WTC11 (cell line): Measurements from ENCODE around the gene TMTC3. TPM values are rescaled to one million over a fixed set of nuclear protein-coding genes. Genes with fewer than 3 reads are reported as not detected.

Source experiments
- ATAC-seq: fragments of 200-7000 bp; cut with Tn5 transposase; 2 replicates; pipeline ENCODE4 v1.10.0; 2021; ENCODE audit warnings: mild to moderate bottlenecking, moderate library complexity
- CTCF ChIA-PET: fragments of 300-600 bp; sonication (Branson Sonifier 250); formaldehyde crosslinking; loops from one replicate; lab custom pipeline; 2021; ENCODE audit warnings: antibody characterized with exemption; lab: Charles Lee
- POLR2A ChIA-PET: fragments of 350-600 bp; sonication (Branson Sonifier 250); formaldehyde crosslinking; loops from one replicate; lab custom pipeline; 2021; ENCODE audit warnings: antibody characterized with exemption; lab: Charles Lee
- DNase-seq: peaks from one replicate; pipeline ENCODE4 v3.0.0; 2021; ENCODE audit warnings: low spot score
- H3K27ac Mint-ChIP-seq: 2 replicates; pipeline ENCODE4 v1.8.0; 2021; ENCODE audit warnings: mixed read lengths
- H3K27me3 Mint-ChIP-seq: 2 replicates; pipeline ENCODE4 v1.8.0; 2021; ENCODE audit warnings: low read depth, mild to moderate bottlenecking, moderate library complexity, mixed read lengths
- H3K36me3 Mint-ChIP-seq: 2 replicates; pipeline ENCODE4 v1.8.0; 2021; ENCODE audit warnings: mixed read lengths
- H3K4me1 Mint-ChIP-seq: 2 replicates; pipeline ENCODE4 v1.8.0; 2022; ENCODE audit warnings: mixed read lengths
- H3K4me3 Mint-ChIP-seq: 2 replicates; pipeline ENCODE4 v1.8.0; 2021; ENCODE audit warnings: mild to moderate bottlenecking, moderate library complexity, mixed read lengths
- H3K9me3 Mint-ChIP-seq: 2 replicates; pipeline ENCODE4 v1.8.0; 2021; ENCODE audit warnings: mixed read lengths
- AFF4 ChIP-seq: sonication (generic); formaldehyde crosslinking; IDR thresholded peaks from 2 replicates; pipeline ENCODE4 v1.8.1; 2023; ENCODE audit warnings: mild to moderate bottlenecking, missing genetic modification reagents, borderline replicate concordance
- ATF1 ChIP-seq: sonication (generic); formaldehyde crosslinking; IDR thresholded peaks from 2 replicates; pipeline ENCODE4 v1.8.1; 2023; ENCODE audit warnings: mild to moderate bottlenecking, moderate library complexity, missing genetic modification reagents
- ATF2 ChIP-seq: sonication (generic); formaldehyde crosslinking; IDR thresholded peaks from 2 replicates; pipeline ENCODE4 v1.8.1; 2022; ENCODE audit warnings: low read depth, missing genetic modification reagents, borderline replicate concordance
- CREB1 ChIP-seq: sonication (generic); formaldehyde crosslinking; IDR thresholded peaks from 2 replicates; pipeline ENCODE4 v1.8.0; 2023; ENCODE audit warnings: mild to moderate bottlenecking, missing genetic modification reagents
- E2F5 ChIP-seq: sonication (generic); formaldehyde crosslinking; IDR thresholded peaks from 2 replicates; pipeline ENCODE4 v1.8.1; 2022; ENCODE audit warnings: mild to moderate bottlenecking, moderate library complexity, missing genetic modification reagents
- EMX1 ChIP-seq: fragments of 250-450 bp; sonication (Bioruptor Pico); IDR thresholded peaks from 2 replicates; pipeline ENCODE4 v1.8.0; 2021; ENCODE audit warnings: mild to moderate bottlenecking
- ERG ChIP-seq: fragments of 250-450 bp; sonication (Bioruptor Pico); IDR thresholded peaks from 2 replicates; pipeline ENCODE4 v1.8.0; 2021; ENCODE audit warnings: mild to moderate bottlenecking
- FOXJ3 ChIP-seq: sonication (generic); formaldehyde crosslinking; IDR thresholded peaks from 2 replicates; pipeline ENCODE4 v1.9.0; 2021; ENCODE audit warnings: missing genetic modification reagents, mild to moderate bottlenecking, borderline replicate concordance
- FOXP4 ChIP-seq: sonication (generic); formaldehyde crosslinking; IDR thresholded peaks from 2 replicates; pipeline ENCODE4 v1.8.0; 2022; ENCODE audit warnings: mild to moderate bottlenecking, missing genetic modification reagents
- MAX ChIP-seq: sonication (generic); formaldehyde crosslinking; IDR thresholded peaks from 2 replicates; pipeline ENCODE4 v1.8.0; 2022; ENCODE audit warnings: mild to moderate bottlenecking, missing genetic modification reagents
- MXD4 ChIP-seq: fragments of 250-450 bp; sonication (Bioruptor Pico); IDR thresholded peaks from 2 replicates; pipeline ENCODE4 v1.8.0; 2021; ENCODE audit warnings: mild to moderate bottlenecking, moderate library complexity, borderline replicate concordance
- NFATC4 ChIP-seq: fragments of 250-450 bp; sonication (Bioruptor Pico); IDR thresholded peaks from 2 replicates; pipeline ENCODE4 v1.9.0; 2021; ENCODE audit warnings: mild to moderate bottlenecking
- OVOL2 ChIP-seq: fragments of 250-450 bp; sonication (Bioruptor Pico); IDR thresholded peaks from 2 replicates; pipeline ENCODE4 v1.9.0; 2021; ENCODE audit warnings: mild to moderate bottlenecking, borderline replicate concordance
- SP1 ChIP-seq: sonication (generic); formaldehyde crosslinking; conservative IDR thresholded peaks from 2 replicates; pipeline ENCODE4 v1.8.1; 2022; ENCODE audit warnings: missing genetic modification reagents
- TP53 ChIP-seq: sonication (generic); formaldehyde crosslinking; IDR thresholded peaks from 2 replicates; pipeline ENCODE4 v1.8.1; 2023; ENCODE audit warnings: mild to moderate bottlenecking, missing genetic modification reagents
- ZBTB21 ChIP-seq: sonication (generic); formaldehyde crosslinking; IDR thresholded peaks from 2 replicates; pipeline ENCODE4 v1.8.1; 2023; ENCODE audit warnings: mild to moderate bottlenecking, missing genetic modification reagents, borderline replicate concordance
- ZNF317 ChIP-seq: sonication (generic); formaldehyde crosslinking; IDR thresholded peaks from 2 replicates; pipeline ENCODE4 v1.8.1; 2023; ENCODE audit warnings: low read depth, mild to moderate bottlenecking, moderate library complexity, missing genetic modification reagents, borderline replicate concordance
- ZNF396 ChIP-seq: fragments of 250-450 bp; sonication (Bioruptor Pico); IDR thresholded peaks from 2 replicates; pipeline ENCODE4 v1.8.0; 2021; ENCODE audit warnings: mild to moderate bottlenecking, moderate library complexity, borderline replicate concordance
- ZNF416 ChIP-seq: fragments of 250-450 bp; sonication (Bioruptor Pico); IDR thresholded peaks from 2 replicates; pipeline ENCODE4 v1.9.0; 2021; ENCODE audit warnings: mild to moderate bottlenecking, inconsistent platforms
- total RNA-seq: library from RNA; stranded (reverse); gene quantifications from 3 replicates; pipeline ENCODE4 v1.2.3, GENCODE V29; 2021

The TMTC3 gene
- total RNA-seq, 1 experiment from 2014 or later, result 38.8 TPM

- TF ChIP-seq ERG (CRISPR knock-in tag) (no peak), SP1 (CRISPR knock-in tag) (no peak), MAX (CRISPR knock-in tag) (no peak), NFATC4 (CRISPR knock-in tag) (no peak)
These were observed 43.9 kb downstream of the TMTC3 start (continued) for GRCh38 chr12:88185988-88186387.

- ATAC-seq (no peak), DNase-seq (no peak)
- Mint-ChIP-seq H3K9me3 (peaks cover 9% of the 10 kb centered on the region), H3K4me1 (peaks cover 2% of the 10 kb centered on the region; the same call in 1 of the 2 replicates), H3K36me3 (peaks cover 24% of the 10 kb centered on the region), H3K27me3 (no peaks in the 10 kb centered on the region), H3K4me3 (no peak overlapping the region), H3K27ac (no peak overlapping the region)
- TF ChIP-seq MXD4 (CRISPR knock-in tag), result no peak
- TF ChIP-seq FOXP4 (CRISPR knock-in tag), result no peak
- no peak for TF ChIP-seq ZNF416 (CRISPR knock-in tag)
- no peak for TF ChIP-seq CREB1 (CRISPR knock-in tag)
- no peak for TF ChIP-seq ZNF317 (CRISPR knock-in tag)
- TF ChIP-seq TP53 (CRISPR knock-in tag), result no peak
- TF ChIP-seq AFF4, result no peak
- TF ChIP-seq ATF1 (CRISPR knock-in tag), result no peak
- no peak for TF ChIP-seq OVOL2 (CRISPR knock-in tag)
- TF ChIP-seq ZBTB21 (CRISPR knock-in tag), result no peak
- TF ChIP-seq FOXJ3, result no peak
- TF ChIP-seq EMX1 (CRISPR knock-in tag), result no peak
- no peak for TF ChIP-seq ATF2 (CRISPR knock-in tag)
- no peak for TF ChIP-seq E2F5 (CRISPR knock-in tag)
- no peak for TF ChIP-seq ZNF396 (CRISPR knock-in tag)
- ChIA-PET CTCF (no interaction called here), POLR2A (no interaction called here)
These were observed 45.5 kb downstream of the TMTC3 start for GRCh38 chr12:88187571-88187970.
